Right forelimb (tissue), 1 donor: ENCODE measurements around the gene TANGO6.
"Not testable (repeated sequence)": the region's sequence is repeated elsewhere in the genome, so short reads cannot be mapped to it uniquely, and the experiment has no call there.

Experiments
- DNase-seq: peaks from one replicate; pipeline ENCODE4 v3.0.0-alpha.2; 2018

Gene TANGO6

DNA sequence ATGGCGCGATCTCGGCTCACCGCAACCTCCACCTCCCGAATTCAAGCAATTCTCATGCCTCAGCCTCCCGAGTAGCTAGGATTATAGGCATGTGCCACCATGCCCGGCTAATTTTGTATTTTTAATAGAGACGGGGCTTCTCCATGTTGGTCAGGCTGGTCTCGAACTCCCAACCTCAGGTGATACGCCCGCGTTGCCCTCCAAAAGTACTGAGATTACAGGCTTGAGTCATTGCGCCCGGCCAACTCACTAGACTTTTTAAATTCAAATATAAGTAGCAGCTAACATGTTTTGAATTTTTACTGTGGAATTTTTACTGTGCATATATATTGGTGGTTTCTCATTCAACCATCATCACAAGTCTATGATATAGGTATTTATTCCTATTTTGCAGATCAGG is 281.6 kb downstream of the TANGO6 start:
- DNase-seq = not testable (repeated sequence)

DNA sequence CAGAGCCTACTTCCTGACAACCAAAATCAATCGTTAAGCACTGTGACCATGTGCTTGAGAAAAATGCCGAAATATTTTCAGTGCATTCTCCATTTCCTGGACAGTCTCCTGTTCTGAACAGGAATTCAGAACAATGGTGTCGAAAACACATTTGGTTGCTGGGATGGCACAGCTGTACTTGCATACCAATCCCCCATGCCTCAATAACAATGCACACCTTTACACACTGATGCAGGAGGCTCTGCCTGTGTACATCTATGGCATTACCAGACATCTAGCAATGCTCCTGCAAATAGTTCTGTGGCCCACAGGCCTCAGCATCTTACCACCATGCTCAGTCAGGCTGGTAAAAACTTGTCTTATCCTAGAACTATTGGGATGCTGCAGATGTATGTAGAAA is 282.9 kb downstream of the TANGO6 start:
- no peak for DNase-seq

DNA sequence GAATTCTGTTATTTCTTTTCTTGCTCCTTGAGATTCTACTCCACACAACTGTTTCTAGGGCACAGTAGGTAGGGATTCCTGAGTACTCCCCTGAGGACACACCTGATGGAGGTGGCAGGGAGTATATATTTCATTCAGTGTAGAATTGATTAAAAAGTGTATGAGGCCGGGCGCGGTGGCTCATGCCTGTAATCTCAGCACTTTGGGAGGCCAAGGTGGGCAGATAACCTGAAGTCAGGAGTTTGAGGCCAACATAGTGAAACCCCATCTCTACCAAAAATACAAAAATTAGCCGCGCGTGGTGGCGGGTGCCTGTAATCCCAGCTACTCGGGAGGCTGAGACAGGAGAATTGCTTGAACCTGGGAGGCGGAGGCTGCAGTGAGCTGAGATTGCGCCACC is 283.5 kb downstream of the TANGO6 start:
- not testable (repeated sequence) for DNase-seq

DNA sequence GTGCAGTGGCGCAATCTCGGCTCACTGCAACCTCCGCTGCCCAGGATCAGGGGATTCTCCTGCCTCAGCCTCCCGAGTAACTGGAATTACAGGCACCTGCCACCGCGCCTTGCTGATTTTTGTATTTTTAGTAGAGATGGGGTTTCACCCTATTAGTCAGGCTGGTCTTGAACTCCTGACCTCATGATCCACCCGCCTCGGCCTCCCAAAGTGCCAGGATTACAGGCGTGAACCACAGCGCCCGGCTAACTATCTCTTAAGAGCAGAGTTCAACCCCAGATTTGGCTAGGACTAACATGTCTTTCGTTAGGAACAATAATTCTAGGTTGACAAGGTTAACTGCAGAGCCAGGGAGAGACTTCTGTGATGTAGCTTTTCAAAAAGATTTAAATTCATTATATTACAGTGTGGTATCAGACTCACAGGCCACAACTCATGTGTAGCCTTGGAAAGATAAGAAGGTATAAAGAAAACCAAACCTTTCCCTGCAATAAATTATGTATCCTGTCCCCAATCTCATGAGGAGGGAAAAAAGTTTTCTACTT is 284.7 kb downstream of the TANGO6 start:
- DNase-seq = no peak

DNA sequence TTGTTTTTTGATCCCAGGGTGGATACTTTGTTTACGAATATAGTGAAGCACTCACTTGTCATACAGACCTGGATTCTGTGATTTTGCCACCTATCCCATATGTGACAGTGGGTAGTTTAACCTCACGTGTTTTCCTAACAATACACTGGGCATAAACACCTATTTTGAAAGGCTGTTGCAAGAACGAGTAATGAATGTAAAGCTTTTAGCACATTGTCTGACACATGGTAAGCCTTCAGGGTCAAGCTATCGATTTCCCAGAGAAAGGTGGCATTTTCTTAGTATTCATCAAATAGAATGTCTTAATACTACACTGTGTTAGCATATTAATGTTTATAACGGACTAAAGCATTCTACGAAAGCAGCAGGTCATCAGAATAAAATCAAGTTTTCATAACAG is 287.1 kb downstream of the TANGO6 start:
- DNase-seq = no peak

DNA sequence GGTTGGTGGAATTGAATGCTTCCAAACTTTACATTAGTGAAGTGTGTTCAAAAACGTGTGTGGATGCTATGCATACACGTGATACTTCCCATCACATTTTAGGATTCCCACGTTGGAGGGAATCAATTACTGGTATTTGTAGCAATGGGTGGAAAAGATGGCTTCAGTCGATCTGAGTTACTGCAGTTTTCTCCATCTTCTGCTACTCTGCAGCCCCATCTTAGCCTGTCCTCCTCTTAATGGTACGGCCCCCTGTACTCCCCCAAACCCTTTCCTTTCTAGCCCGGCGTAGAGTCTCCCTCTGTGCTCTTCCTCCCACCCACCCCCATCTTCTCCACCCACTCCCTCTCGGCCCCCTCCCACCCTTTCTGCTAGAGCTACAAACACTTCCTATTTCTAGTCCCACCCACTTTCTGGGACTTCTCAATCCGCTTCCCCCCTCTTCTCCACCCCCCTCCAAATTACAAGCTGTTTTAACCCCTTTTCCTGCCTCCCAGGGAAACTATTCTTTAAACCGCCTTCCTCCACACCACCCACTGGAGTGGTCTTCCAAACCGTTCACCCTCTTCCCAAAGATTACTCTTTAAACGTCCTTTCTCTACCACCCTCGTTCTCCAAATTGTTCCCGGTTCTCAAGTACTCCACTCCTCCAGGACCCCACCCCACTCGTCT is 288.0 kb downstream of the TANGO6 start:
- peak; percentile 60 for DNase-seq

DNA sequence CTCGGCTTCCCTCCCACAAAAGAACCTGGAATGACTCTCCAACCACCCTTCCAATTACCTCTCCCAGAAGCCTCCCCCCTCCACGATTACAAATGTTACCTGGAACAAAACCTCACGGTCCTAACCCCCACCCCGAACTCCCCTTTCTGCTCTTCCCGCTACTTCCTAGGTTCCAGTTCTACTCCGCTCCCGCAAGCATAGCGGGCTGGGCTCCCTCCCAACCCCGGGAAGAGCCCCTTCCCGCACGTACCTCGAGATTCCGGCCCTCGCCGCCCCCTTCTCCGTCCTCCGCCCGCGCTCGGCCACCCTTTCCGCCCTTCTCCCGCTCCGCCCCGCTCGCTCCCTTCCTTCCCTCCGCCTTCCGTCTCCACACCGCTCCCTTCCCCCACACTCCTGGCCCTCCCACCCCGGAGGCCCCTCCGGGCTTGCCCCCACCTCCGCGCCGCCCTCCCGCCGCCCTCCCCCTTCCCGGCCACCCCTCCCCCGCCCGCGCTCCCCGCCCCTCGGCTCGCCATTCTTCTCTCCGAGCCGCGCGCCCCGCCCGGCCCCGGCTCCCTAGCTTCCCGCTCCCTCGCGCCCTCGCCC is 288.6 kb downstream of the TANGO6 start:
- DNase-seq = peak; percentile 90

DNA sequence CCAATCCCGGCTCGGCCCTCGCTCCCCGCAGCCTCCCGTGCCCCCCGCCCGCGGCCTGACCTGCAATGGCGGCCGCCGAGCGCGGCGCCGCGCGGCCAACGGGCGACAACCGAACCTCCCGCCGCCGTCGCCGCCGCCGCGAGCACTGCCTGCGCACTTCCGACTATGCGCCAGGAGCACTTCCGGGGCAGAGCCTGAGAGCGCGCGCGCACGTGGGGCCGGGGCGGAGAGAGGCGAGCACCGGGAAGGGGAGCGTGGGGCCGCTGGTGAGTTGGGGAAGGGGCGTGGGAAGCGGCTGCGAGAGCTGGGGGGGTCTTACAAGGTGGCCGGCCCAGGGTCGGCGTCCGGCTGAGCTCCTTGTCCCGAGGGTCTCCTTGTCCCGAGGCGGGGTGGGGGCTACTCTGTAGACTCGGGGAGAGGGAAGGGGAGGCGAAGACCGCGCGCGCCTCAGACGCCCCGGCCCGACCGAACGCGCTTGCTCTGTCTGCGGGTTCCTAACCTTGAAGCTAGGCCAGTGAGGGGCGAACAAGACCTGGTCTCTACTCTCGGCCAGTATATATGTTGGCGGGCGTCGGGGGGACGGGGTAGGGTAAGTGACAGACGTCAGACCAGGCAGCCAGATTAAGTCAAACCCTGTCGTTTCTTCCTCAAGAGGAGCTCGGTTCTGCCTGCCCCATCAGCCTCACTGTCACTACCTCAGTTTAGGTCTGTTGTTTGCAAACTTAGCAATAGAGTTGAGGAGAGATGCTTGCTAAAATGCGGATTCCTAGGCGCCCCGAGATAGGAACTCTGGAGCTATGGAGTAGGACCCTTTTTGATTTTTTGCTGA is 289.3 kb downstream of the TANGO6 start, which contains the start of the genes CHTF8 and UTP4:
Gene CHTF8 (minus strand): TSS at position 165 of the 829 bp plus-strand sequence. CDS start 11,130 bp downstream, outside the sequence.
Gene UTP4 (plus strand): TSS at position 226 of the 829 bp plus-strand sequence. CDS start 811 bp downstream, outside the sequence.
- peak; percentile 93 for DNase-seq

DNA sequence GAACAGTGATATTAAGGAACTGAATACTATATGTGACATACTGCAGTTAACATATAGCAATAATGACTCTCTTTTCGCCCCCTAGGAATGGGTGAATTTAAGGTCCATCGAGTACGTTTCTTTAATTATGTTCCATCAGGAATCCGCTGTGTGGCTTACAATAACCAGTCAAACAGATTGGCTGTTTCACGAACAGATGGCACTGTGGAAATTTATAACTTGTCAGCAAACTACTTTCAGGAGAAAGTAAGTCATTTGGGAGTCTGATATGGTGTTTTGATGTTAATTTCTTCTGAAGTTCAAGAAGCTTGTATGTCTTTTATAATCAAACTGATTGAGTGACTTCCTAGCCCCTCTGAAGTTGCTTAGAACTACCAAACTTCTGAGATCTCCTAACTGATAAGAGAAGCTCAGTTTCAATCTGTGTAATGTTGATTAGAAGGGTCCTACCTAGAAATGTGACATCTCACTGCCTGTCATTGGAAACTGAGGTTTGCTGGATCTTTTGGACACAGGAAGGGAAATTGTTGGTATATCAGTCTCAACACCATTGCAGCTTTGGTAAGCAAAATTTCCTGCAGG is 290.1 kb downstream of the TANGO6 start:
- DNase-seq = no peak
